IMR-90 (cell line): ENCODE results near the gene C15orf62. TPM values are rescaled to one million over a fixed set of nuclear protein-coding genes. Genes with fewer than 3 reads are reported as not detected.

Experiments used
- ATAC-seq: fragments of 200-7000 bp; cut with Tn5 transposase; 2 replicates; pipeline ENCODE4 v1.9.1; 2020; ENCODE audit warnings: low read depth, mild to moderate bottlenecking, moderate library complexity
- BruUV-seq: library from RNA; stranded (reverse); fragments of 400-500 nt; replicated peaks from 2 replicates; lab custom pipeline; 2021; lab: Mats Ljungman, UMichigan
- CTCF ChIA-PET: fragments of 300-600 bp; formaldehyde crosslinking; extraction: SDS; loops from one replicate; lab custom pipeline; 2021; ENCODE audit warnings: antibody characterized with exemption; lab: Yijun Ruan, JAX
- POLR2A ChIA-PET: fragments of 300-600 bp; sonication (Branson Sonifier 250); formaldehyde crosslinking; loops from one replicate; lab custom pipeline; 2022; ENCODE audit warnings: antibody characterized with exemption; ENCODE audit not compliant: unreplicated experiment; lab: Charles Lee
- DNase-seq: peaks from one replicate; pipeline ENCODE4 v3.0.0; 2013
- H2AFZ ChIP-seq: replicated peaks from 2 replicates; pipeline ENCODE3; 2013; ENCODE audit warnings: low read length, mild to moderate bottlenecking; ENCODE audit not compliant: poor library complexity
- H2AK5ac ChIP-seq: 2 replicates; pipeline ENCODE4 v1.6.1; 2013; ENCODE audit warnings: low read depth, low read length, inconsistent platforms
- H2AK9ac ChIP-seq: replicated peaks from 2 replicates; pipeline ENCODE3; 2013; ENCODE audit warnings: mild to moderate bottlenecking, low read depth, low read length, moderate library complexity; ENCODE audit not compliant: poor library complexity
- H2BK120ac ChIP-seq: 2 replicates; pipeline ENCODE4 v1.6.1; 2013; ENCODE audit warnings: low read depth, low read length, inconsistent platforms
- H2BK15ac ChIP-seq: 3 replicates; pipeline ENCODE4 v1.6.1; 2013; ENCODE audit warnings: low read depth, low read length, inconsistent platforms
- H2BK20ac ChIP-seq: 2 replicates; pipeline ENCODE4 v1.6.1; 2013; ENCODE audit warnings: low read depth, mild to moderate bottlenecking, inconsistent platforms, low read length, moderate library complexity
- H2BK5ac ChIP-seq: 2 replicates; pipeline ENCODE4 v1.6.1; 2013; ENCODE audit warnings: mild to moderate bottlenecking, low read depth, low read length, inconsistent platforms; ENCODE audit not compliant: poor library complexity, severe bottlenecking
- H3K14ac ChIP-seq: replicated peaks from 2 replicates; pipeline ENCODE4 v1.6.1; 2013; ENCODE audit warnings: low read depth, low read length, inconsistent platforms
- H3K18ac ChIP-seq: 2 replicates; pipeline ENCODE4 v1.6.1; 2013; ENCODE audit warnings: low read depth, low read length, control low read depth
- H3K23ac ChIP-seq: 2 replicates; pipeline ENCODE4 v1.6.1; 2013; ENCODE audit warnings: low read depth, low read length, inconsistent platforms
- H3K27ac ChIP-seq: 2 replicates; pipeline ENCODE4 v1.5.1; 2013; ENCODE audit warnings: mild to moderate bottlenecking, control low read depth, low read length; ENCODE audit not compliant: insufficient read depth
- H3K27me3 ChIP-seq: 2 replicates; pipeline ENCODE4 v1.6.1; 2013; ENCODE audit warnings: low read length; ENCODE audit not compliant: control insufficient read depth, insufficient read depth
- H3K36me3 ChIP-seq: 2 replicates; pipeline ENCODE4 v1.6.1; 2013; ENCODE audit warnings: low read length, mixed read lengths; ENCODE audit not compliant: control insufficient read depth, insufficient read depth
- H3K4ac ChIP-seq: 2 replicates; pipeline ENCODE4 v1.6.1; 2013; ENCODE audit warnings: low read depth, low read length, inconsistent platforms
- H3K4me1 ChIP-seq: 2 replicates; pipeline ENCODE4 v1.6.1; 2013; ENCODE audit warnings: low read length, mixed read lengths; ENCODE audit not compliant: control insufficient read depth, insufficient read depth
- H3K4me2 ChIP-seq: 2 replicates; pipeline ENCODE4 v1.6.1; 2013; ENCODE audit warnings: low read depth, mild to moderate bottlenecking, control low read depth, low read length, moderate library complexity
- H3K4me3 ChIP-seq: 2 replicates; pipeline ENCODE4 v1.5.1; 2013; ENCODE audit warnings: low read depth, mild to moderate bottlenecking, control low read depth, low read length, moderate library complexity; ENCODE audit not compliant: insufficient read depth
- H3K56ac ChIP-seq: 2 replicates; pipeline ENCODE4 v1.6.1; 2013; ENCODE audit warnings: low read length, inconsistent platforms; ENCODE audit not compliant: insufficient read depth; ENCODE audit errors: extremely low read depth
- H3K79me1 ChIP-seq, 2 experiments: 2 replicates each; pipeline ENCODE4 v1.6.1; 2013; ENCODE audit warnings: low read length in 2 of 2, inconsistent platforms in 1 of 2, low read depth in 1 of 2
- H3K9ac ChIP-seq: 2 replicates; pipeline ENCODE4 v1.6.1; 2013; ENCODE audit warnings: low read depth, low read length, control low read depth
- H3K9me1 ChIP-seq: 2 replicates; pipeline ENCODE4 v1.6.1; 2013; ENCODE audit warnings: low read length, inconsistent platforms; ENCODE audit not compliant: insufficient read depth
- H3K9me3 ChIP-seq: 2 replicates; pipeline ENCODE4 v1.6.1; 2013; ENCODE audit warnings: low read length; ENCODE audit not compliant: control insufficient read depth, insufficient read depth
- H4K20me1 ChIP-seq: 2 replicates; pipeline ENCODE4 v1.6.1; 2013; ENCODE audit warnings: low read length, inconsistent platforms; ENCODE audit not compliant: insufficient read depth
- H4K5ac ChIP-seq: 2 replicates; pipeline ENCODE4 v1.6.1; 2013; ENCODE audit warnings: mild to moderate bottlenecking, low read depth, low read length, control low read depth
- H4K8ac ChIP-seq, 2 experiments: 2 replicates each; pipeline ENCODE4 v1.6.1; 2013; ENCODE audit warnings: low read depth in 2 of 2, low read length in 2 of 2, control low read depth in 1 of 2, inconsistent platforms in 1 of 2
- H4K91ac ChIP-seq: 2 replicates; pipeline ENCODE4 v1.6.1; 2013; ENCODE audit warnings: low read depth, low read length, inconsistent platforms; ENCODE audit not compliant: insufficient read depth
- CEBPB ChIP-seq: IDR thresholded peaks from 2 replicates; pipeline ENCODE4 v1.6.1; 2012; ENCODE audit warnings: low read depth, low read length, improper control_type of control experiment
- POLR2A ChIP-seq: IDR thresholded peaks from 2 replicates; pipeline ENCODE4 v1.6.1; 2012; ENCODE audit warnings: mild to moderate bottlenecking, low read depth, low read length
- SMC3 ChIP-seq: fragments of 150-350 bp; IDR thresholded peaks from 2 replicates; pipeline ENCODE4 v1.6.1; 2016; ENCODE audit warnings: low read depth, mild to moderate bottlenecking, antibody characterized with exemption, low read length, moderate library complexity
- WGBS, 2 experiments: methylation state at CpG; one replicate each; pipeline versions ENCODE4 v1.1.5 to v1.1.7; 2013; ENCODE audit warnings: missing lambda C conversion rate in 2 of 2; ENCODE audit not compliant: insufficient read length in 1 of 2; ENCODE audit errors: extremely low coverage in 2 of 2; 5-methylcytosine and 5-hydroxymethylcytosine counted together
- dilution Hi-C: fragments of 300-500 bp; cut with HindIII; formaldehyde crosslinking; loops from one replicate; pipeline ENCODE4 v1.14.3; 2018; ENCODE audit warnings: low sequenced_read_pairs; ENCODE audit not compliant: unreplicated experiment
- in situ Hi-C: fragments of 300-500 bp; cut with MboI; formaldehyde crosslinking; loops from 3 replicates; pipeline ENCODE4 v1.14.3; 2019; ENCODE audit warnings: low sequenced_read_pairs, inconsistent platforms, mixed read lengths
- intact Hi-C: fragments of 100-400 bp; cut with micrococcal nuclease; formaldehyde crosslinking; loops from 2 replicates; pipeline ENCODE4 v1.10.0; 2022
- polyA plus RNA-seq, 3 experiments: library from polyadenylated mRNA; depleted of rRNA; stranded (reverse); fragments of >200 nt; gene quantifications; 2 replicates each; pipeline ENCODE4 v1.2.3, GENCODE V29; 2012; ENCODE audit warnings: low replicate concordance in 1 of 3
- total RNA-seq: library from RNA; depleted of rRNA; stranded (reverse); fragments of >200 nt; gene quantifications from 2 replicates; pipeline ENCODE4 v1.2.3, GENCODE V29; 2012

Gene C15orf62
- total and polyA plus RNA-seq, 2 of the 4 experiments (the other 2 are of a cell fraction), result not detected

- no peak overlapping the region for H4K5ac ChIP-seq
- no peak overlapping the region for H3K56ac ChIP-seq
- H4K20me1 ChIP-seq, result peaks cover 45% of the 10 kb centered on the region; the same call in 1 of the 2 replicates
- no peak overlapping the region for H3K4me3 ChIP-seq
- in situ Hi-C loops, result no loop called here
- ATAC-seq, result no peak
- H3K27me3 ChIP-seq, result no peaks in the 10 kb centered on the region
- H3K9ac ChIP-seq, result no peak overlapping the region
- intact Hi-C loops, result no loop called here
- ChIA-PET POLR2A (no interaction called here), CTCF (no interaction called here)
- H2BK15ac ChIP-seq, result no peak overlapping the region
- H3K27ac ChIP-seq, result no peak overlapping the region
- no peak overlapping the region for H2AK5ac ChIP-seq
- no peak overlapping the region for H3K23ac ChIP-seq
- no peak overlapping the region for H2BK120ac ChIP-seq
- no peak overlapping the region for H3K18ac ChIP-seq
- WGBS, 2 experiments, result 77% methylated on average over 4 of the region's 5 CpGs; no CpG with 5 or more reads in 1 of the 2 experiments
- peaks cover 13% of the 10 kb centered on the region for H3K4me1 ChIP-seq
- H3K4me2 ChIP-seq, result no peak overlapping the region
- H4K8ac ChIP-seq, result no peak overlapping the region
- BruUV-seq, result no TSS peak
- dilution Hi-C loops, result no loop called here
- peaks cover 14% of the 10 kb centered on the region; the same call in 1 of the 2 replicates for H3K9me1 ChIP-seq
- H3K4ac ChIP-seq, result no peak overlapping the region
- TF ChIP-seq POLR2A (no peak), CEBPB (no peak), SMC3 (no peak)
- DNase-seq, result no peak
- no peak overlapping the region for H4K91ac ChIP-seq
- H3K9me3 ChIP-seq, result no peaks in the 10 kb centered on the region
- H2BK20ac ChIP-seq, result no peak overlapping the region
- peaks cover 2% of the 10 kb centered on the region; the same call in 1 of the 2 replicates for H3K36me3 ChIP-seq
- H3K14ac ChIP-seq, result no peak overlapping the region
- H3K79me1 ChIP-seq, result peaks cover 44 to 78% of the 10 kb centered on the region in 2 experiments
- no peak overlapping the region for H2AFZ ChIP-seq
- H2AK9ac ChIP-seq, result no peak overlapping the region
- H2BK5ac ChIP-seq, result no peak overlapping the region
Observed at GRCh38 chr15:40789119-40789518, 19.3 kb downstream of the C15orf62 start.
